ENCODE results near the gene ARMC3.

Gene ARMC3

DNA sequence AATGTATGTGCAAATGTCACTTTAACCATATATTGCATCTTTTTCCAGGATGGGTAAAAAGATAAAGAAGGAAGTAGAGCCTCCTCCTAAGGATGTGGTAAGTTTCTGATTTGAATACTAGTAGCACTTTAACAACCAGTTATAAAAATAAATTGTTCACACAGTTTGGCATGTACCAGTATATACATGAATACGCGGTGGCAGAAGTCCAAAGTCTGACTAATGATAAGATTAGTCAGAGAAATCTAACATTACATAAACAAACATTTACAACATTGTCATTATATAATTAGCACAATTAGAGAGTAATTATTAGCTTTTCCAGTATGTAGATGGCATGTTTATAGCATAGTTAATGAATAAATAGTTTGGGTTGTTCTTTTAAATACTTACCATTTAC, 4.1 kb downstream of the ARMC3 start:
- no peak for DNase-seq (ENCODE audit: low spot score)

DNA sequence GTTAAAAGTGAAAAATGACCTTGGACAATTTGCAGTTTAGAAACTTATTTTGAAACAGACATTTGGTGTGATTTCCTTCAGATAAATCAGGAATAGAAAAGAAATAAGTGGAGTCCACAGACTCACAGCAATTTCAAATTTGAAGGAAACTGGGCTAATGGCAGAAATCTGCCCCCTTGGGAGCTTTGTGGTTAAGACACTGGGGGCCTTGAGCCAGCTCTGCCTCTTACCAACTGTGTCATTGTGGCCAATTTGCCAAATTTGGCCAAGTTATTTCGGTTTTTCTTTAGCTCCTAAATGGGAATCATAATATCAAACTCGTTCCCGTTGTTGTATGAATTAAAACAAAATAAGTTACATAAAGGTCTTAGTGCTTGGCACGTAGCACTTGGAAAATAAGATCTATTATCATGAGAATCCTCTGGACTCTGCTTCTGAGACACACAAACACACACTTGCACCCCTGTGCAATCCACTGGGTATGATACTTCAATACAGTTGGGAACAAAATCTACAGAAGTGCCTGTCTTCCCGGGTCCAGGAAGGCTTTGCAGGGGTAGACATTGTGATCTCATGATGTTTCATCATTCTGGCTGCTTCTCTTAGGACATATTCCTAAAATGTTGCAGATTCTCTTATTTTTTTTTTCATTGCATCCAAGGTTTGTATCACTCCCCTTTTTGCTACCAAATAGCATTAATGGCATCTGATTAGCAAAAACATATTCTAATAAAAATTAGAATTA, 4.9 kb downstream of the ARMC3 start:
- no peak for DNase-seq (ENCODE audit: low spot score)

DNA sequence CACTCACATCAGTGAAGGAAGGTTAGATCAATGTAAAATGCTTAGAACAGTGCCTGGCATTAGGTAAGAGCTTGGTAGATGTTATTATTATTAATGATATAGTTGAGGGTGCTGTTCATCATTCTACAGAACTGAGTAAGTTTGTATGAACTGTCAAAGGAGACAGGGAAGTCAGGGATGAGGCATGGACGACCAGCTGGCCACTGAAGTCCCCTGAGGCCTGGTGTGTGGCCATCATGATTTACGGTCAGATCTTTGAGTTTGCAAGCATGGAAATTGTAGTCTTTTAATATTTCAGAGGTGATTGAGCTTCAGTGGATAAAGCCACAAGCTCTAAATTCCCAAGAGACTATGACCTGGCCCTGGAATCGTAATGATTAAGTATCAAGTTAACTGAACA, 6.9 kb downstream of the ARMC3 start:
- DNase-seq (ENCODE audit: low spot score), result no peak

DNA sequence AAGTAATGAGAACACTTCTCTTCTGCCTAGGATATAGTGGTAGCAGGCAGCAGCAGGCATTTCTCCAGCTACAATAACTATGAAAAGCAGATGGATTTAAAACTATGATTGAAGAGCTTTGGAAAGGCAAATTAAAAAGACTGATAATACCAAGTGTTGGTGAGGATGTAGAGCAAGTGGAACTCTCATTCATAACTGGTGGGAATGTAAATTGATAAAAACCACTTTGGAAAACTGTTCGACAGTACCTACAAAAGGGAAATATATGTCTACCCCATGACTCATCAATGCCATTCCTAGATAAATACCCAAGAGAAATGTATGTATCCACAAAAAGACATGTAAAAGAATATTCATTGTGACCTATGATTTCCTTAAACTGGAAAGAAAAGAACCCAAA, 14.6 kb downstream of the ARMC3 start:
- no peak for DNase-seq (ENCODE audit: low spot score)

DNA sequence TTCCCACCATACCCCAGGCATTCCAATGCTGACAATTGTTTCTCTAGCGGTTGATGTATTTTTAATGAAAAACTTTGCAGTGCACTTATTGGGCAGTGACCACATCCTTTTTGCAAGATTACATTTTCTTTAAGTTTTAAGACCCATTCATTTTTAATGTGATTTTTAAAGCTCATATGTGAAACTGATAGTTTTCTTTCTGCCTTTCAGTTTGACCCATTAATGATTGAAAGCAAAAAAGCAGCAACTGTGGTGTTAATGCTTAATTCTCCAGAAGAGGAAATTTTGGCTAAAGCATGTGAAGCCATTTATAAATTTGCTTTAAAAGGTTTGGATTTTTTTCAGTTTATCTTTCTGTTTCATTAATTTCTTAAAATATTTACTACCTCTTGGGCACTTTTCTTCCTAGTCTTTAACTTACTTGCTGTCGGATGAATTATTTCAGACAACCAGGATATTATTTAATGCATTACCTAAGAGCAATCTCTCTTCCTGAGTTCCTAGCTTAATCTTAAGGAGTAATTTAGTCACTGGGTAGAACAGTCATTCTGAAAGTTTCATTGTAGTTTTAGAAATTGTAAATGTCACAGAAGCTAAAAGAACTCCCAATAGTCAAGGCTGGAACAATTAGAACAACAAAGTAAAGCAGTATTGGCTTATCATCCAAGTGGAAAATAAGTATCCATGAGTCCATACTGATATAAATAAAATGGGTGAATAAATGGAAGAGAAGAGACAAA, 18.3 kb downstream of the ARMC3 start:
- DNase-seq (ENCODE audit: low spot score), result no peak

DNA sequence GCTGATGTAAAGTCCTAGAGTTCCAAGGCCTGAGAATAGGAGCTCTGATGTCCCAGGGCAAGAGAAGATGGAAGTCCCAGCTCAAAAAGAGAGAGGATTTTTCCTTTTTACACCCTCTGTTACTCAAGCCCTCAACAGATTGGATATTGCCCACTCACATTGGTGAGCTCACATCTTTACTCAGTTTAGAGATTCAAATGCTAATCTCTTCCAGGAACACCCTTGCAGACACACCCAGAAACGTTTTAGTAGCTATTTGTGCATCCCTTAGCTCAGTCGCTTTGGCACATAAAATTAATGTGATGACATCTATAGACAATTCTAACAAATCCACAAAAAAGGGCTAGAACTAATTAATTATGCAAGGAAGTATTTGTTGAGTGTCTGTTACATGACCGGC, 27.1 kb downstream of the ARMC3 start:
- DNase-seq (ENCODE audit: low spot score), result no peak

DNA sequence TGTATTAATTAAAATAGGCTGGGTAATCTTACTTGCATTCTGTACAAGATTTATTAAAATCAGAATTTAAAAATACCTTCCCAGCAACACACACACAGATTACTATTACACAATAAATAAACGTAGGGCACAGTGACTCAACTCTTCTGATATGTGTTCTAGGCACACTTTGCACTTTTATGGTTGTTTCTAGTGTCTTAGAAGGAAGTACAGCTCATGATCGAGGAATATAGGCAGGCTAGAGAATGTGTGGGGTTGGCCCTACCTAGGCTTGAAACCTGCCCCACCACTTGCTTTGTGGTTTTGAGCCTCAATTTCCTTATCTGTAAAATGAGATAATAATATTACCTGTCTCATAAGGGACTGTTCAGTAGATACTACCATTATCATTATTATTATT, 30.5 kb downstream of the ARMC3 start:
- no peak for DNase-seq (ENCODE audit: low spot score)

DNA sequence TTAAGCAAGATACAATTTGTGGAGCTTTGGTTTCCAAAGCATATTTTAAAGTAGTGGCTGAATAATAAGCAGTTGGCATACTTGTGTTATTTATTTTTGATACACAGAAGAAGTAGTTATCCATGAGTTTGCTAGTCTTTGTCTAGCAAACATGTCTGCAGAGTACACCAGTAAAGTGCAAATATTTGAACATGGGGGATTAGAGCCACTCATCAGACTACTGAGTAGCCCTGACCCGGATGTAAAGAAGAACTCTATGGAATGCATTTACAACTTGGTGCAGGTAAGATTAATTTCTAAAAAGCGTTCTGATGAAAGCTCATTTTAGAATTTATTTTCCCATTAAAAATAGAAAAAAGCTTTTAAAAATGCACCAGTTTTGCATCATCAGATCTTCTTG, 31.4 kb downstream of the ARMC3 start:
- no peak for DNase-seq (ENCODE audit: low spot score)

DNA sequence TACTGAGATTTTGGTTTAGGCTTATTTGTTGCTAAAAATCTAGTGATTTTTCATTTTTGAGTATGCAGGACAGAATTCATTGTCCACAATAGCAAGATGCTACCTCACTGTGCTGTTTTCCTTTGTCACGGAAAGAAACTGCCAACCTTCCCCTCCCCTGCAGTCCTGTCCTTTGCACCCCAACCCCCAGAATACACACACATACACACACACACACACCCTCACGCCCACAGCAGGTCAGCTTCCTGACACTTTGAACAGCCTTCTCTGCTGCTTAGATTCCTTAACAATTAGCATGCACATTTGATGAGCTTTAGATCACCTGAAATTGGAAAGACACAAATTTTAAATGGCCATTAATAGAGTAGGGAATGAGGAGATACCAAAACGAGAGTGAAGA, 32.1 kb downstream of the ARMC3 start:
- no peak for DNase-seq (ENCODE audit: low spot score)

DNA sequence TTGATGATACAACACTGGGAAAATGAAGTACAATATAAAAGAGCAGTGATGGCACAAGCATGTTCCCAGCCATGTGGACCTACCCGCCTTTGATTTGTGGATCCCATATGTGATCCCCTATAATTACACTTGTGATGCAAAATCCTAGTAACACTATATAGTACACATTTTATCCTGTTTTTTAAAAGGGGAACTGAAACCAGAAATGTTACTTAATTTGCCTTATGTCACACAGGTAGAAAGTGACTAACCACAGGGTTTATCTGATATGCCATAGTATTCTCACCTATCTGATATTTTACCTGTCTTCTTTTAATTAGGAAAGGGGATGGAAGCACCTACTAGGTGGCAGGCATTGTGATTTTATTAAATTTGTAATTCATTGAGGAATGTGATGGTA, 35.0 kb downstream of the ARMC3 start:
- no peak for DNase-seq (ENCODE audit: low spot score)

DNA sequence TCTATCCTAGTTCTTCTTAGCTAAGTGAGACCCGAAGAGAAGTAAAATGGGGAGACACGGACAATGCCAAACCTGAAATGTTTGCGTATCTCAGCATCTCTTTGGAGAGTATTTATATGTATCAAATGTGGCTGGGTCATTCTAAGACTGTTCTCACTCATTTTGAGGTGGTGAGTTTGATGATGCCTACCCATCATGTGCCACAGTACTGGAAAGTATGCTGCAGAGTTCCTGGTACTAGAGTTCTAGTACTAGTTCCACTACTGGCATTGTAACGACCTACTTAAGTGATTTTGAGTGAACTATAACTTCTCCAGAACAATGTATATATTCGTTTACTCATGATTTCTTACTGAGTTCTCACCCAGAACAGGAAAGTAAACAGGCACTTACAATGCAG, 41.9 kb downstream of the ARMC3 start:
- DNase-seq (ENCODE audit: low spot score), result no peak

DNA sequence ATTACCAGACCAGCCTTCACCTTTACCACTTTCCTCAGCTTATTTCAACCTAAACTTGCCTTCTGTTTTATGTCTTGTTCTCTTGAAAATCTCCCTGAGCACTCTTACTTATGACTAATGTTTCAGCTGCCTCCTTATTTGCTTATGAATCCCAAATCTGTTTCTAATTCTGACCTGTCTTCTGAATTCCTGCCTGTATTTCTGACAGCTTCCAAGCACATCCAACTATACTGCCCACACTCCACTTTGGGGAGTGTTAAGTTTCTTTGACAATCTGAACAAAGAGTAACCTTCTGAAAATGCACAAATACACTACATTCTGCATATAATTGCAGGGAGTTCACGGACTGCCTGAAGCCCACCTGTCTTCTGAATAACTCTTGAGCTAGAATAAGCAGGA, 48.7 kb downstream of the ARMC3 start:
- no peak for DNase-seq (ENCODE audit: low spot score)

DNA sequence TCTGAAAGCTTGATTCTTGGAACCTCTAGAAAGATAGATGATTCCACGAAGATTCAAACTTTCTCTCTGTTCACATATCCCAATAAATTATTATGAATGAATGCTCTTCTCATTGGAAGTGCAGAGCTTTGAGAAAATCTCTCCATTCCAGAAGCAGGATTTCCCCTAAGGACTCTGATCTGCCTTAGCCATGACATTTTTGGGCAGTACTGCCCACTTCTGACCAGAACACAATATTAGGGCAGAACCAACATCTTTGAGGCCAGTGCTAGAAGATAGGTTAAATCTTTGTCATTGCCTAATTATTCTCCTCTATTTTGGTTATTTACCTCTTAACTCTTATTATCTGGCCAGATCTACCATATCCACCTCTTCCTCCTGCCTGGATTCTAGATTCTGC, 49.9 kb downstream of the ARMC3 start:
- DNase-seq (ENCODE audit: low spot score), result no peak

DNA sequence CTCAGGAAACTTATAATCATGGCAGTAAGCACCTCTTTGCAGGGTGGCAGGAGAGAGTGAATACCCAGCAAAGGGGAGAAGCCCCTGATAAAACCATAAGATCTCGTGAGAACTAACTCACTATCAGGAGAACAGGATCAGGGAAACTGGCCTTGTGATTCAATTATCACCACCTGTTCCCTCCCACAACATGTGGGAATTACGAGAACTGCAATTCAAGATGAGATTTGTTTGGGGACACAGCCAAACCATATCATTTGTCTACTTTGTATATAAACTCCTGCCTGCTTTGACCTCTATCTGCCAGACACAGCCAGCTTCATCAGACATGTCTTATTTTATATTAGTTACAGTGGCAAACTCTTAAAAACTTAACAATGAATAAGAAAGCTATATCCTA, 50.4 kb downstream of the ARMC3 start:
- no peak for DNase-seq (ENCODE audit: low spot score)

DNA sequence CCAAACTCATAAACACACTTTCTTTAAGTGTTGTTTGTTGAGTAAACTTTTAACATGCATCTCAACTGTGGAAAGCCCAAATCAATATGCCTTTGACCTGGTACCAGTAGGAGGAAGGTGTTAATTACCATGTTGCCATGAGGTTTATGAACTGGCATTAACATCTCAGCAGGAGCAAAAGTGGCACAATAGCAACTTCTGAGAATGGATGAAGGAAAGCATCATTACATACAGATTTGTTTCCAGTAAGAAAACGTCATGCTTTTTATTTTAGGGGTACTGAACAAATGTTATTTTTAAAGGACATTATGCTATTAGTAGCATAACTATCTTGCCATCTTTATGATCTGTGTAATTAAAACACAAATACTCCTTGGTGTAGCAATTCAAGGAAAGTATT, 51.1 kb downstream of the ARMC3 start:
- no peak for DNase-seq (ENCODE audit: low spot score)

DNA sequence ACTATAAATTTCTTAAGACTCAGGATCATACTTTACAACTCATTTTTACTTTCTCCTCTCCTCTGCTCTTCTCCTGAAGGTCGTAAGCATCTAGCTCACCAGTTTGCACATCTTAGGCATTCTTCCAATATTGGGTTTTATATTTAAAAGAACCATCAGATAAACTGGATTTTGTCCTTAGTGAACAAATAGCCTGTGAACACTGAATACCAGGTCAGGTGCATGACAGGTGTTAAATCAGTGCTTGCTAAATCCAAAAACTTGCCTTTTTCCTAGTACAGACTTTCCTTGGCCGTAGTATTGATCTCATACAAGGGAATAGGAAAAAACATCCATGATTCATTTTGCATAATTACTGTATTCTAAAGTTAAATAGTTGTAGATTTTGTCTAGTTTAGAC, 53.0 kb downstream of the ARMC3 start:
- no peak for DNase-seq (ENCODE audit: low spot score)

DNA sequence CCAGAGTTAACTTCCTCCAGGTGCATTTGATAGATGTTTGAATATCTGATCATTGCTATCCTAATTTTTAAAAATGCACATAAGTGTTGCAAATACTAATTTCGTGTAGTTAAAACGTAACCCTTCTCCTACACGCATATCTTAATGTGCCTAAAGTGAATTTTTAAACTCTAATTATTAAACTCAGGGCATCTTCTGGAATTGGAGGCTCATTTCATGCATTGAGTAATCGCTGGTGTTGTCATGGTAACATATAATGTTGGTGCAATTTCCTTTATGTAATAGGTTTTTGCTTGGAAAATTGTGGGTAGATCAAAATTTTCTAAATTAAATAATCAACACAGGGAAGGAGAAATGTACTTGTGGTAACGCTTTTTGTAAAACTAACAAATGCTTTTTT, 56.2 kb downstream of the ARMC3 start:
- no peak for DNase-seq (ENCODE audit: low spot score)

DNA sequence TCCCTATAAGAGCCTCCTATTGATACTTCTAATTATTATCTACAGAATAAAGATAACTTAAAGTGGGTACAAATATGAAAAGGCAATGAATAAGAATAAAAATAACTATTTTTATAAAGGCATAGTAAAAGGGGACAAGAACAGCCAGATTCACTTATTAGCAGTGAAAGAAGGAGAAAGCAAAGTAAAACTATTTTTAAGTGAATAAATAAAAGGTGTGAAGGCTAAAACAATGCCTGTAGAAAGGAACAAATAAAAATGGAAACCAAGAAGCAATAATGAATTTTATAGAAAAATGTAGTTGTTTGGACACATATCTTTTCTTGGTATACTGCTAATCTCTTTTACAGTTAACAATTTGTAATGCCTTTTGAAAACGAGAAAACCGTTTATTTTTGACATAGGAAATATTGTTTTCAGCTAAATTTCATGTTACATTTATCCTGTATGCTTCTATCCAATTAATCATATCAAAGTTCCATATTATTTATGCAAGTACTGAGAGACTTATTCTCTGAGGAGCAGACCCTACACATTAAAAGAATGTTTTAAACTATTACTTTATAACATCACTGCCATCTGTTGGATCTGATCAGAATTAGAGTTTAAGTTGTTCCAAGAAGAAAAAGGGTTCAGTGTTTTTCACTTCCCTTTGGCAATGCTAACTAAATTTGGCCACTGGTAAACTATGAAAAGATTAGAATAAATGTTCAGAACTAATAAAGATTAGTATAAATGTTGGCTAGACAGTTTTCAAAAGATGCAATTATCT, 59.1 kb downstream of the ARMC3 start:
- no peak for DNase-seq (ENCODE audit: low spot score)

DNA sequence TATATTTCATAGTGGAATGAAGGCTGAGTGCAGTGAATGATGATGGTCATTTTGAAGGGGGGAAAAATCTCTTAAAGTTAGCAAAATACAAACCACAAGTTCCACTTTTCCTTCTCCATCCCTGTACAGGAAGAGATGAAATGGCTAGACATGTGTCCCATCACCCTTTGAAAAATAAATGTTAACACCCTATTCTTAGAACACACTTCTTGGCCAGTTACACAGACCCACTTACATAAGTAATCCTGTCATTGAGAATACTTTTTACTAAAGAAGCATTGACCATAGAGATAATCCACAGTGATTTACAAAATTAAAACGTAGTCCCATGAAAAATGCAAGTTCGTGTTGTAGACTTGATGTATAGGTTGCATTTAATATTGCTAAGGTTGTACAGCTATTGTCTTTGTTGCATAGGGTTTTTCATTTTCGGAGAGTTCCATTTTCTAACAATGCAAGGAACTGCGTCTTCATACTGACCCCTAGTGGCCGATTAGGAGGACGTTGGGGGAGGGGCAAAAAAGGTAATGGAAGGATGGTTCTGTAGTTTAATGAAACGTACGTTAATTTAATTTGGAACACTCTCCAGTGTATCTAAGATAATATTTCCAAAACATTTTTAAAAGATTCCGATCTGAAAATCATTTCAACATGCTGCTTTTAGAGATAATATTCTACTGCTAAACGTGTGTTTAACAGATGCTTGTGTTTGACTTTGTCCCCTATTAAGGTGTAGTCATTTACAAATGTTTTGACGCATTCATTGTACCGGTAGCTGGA, 60.9 kb downstream of the ARMC3 start:
- DNase-seq (ENCODE audit: low spot score), result no peak

DNA sequence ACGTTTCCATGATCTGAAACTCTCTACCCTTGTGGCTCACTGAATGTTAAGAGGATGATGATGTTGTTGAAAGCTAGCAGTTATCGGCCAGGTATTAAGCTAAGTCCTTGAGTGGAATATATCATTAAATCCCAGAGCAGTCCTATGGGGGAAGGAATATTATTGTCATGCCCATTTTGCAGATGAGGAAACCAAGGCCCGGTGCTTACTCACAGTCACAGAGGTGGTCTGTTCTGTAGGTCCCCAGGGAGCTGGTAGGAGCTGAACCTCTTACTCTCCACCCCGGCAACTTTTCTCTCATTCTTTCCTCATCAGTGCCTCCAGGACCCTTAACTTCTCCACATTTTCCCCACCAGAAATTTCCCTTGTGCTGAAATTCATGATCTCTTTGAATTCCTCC, 62.6 kb downstream of the ARMC3 start:
- no peak for DNase-seq (ENCODE audit: low spot score)

DNA sequence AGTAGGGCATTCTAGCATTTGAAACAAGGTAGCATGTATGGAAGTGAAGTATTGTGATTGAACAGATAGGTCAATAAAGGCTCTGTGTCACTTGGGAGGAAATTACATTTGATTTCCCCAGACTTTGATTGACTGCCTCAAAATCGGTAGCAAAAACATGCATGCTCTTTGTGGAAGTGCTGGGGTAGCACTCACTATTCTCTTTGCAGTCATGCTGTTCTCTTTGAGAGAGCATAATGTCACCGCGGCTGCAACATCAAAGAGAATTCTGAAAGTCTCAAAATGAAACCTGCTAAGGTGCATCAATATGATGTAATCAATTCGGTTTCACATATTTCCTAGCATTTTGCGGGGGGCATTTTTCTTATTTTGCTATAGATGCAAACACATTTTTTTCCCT, 64.2 kb downstream of the ARMC3 start:
- DNase-seq (ENCODE audit: low spot score), result no peak

DNA sequence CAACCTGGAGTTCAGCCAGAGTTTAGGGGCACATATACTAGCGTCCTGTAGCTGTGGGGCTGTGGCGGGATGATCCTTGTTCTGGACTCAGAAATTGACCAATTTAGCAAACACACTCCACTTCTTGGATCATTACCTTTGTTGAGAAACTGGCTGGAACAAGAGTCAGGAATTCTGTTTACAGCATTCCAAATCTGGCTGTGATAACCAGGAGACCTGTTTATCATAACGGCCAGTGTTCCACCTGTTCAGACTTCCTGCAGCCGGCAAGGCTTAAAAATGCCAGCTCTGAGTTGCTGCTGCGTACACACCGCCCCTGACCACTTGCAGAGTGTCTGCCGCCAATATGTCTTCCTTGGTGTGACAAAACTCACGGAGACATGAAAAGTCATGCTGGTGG, 64.8 kb downstream of the ARMC3 start:
- no peak for DNase-seq (ENCODE audit: low spot score)

All from left forelimb (tissue), 1 donor.